Mononuclear cell (primary cell): ENCODE data around the gene CACNA1D. TPM values are rescaled to one million over a fixed set of nuclear protein-coding genes. Genes with fewer than 3 reads are reported as not detected.

ENCODE experiments used
- H3K27me3 ChIP-seq: 2 replicates; pipeline ENCODE4 v1.6.0; 2011; ENCODE audit warnings: low read length, control low read depth; ENCODE audit not compliant: insufficient read depth
- H3K4me1 ChIP-seq: 2 replicates; pipeline ENCODE4 v1.5.1; 2011; ENCODE audit warnings: mild to moderate bottlenecking, low read length, control low read depth; ENCODE audit not compliant: insufficient read depth
- H3K4me3 ChIP-seq: 2 replicates; pipeline ENCODE4 v1.5.1; 2011; ENCODE audit warnings: mild to moderate bottlenecking, low read length, moderate library complexity
- H3K9me3 ChIP-seq: 2 replicates; pipeline ENCODE4 v1.5.1; 2011; ENCODE audit warnings: low read depth, mild to moderate bottlenecking, control low read depth, low read length
- total RNA-seq: library from RNA; depleted of rRNA; stranded (reverse); fragments of >200 nt; gene quantifications from one replicate; pipeline ENCODE4 v1.2.3, GENCODE V29; 2012

CACNA1D gene
- total RNA-seq, 1 donor = 0.84 TPM

- Histone ChIP-seq H3K4me3 (no peak overlapping the region), H3K4me1 (no peaks in the 10 kb centered on the region), H3K9me3 (no peaks in the 10 kb centered on the region), H3K27me3 (no peaks in the 10 kb centered on the region)
Observed at GRCh38 chr3:53826048-53826447, 331.6 kb downstream of the CACNA1D start.

- peaks cover 5% of the 10 kb centered on the region for H3K4me1 ChIP-seq
- H3K9me3 ChIP-seq = no peaks in the 10 kb centered on the region
- H3K27me3 ChIP-seq = no peaks in the 10 kb centered on the region
- no peak overlapping the region for H3K4me3 ChIP-seq
Observed at GRCh38 chr3:53828581-53828980, 334.2 kb downstream of the CACNA1D start.

DNA sequence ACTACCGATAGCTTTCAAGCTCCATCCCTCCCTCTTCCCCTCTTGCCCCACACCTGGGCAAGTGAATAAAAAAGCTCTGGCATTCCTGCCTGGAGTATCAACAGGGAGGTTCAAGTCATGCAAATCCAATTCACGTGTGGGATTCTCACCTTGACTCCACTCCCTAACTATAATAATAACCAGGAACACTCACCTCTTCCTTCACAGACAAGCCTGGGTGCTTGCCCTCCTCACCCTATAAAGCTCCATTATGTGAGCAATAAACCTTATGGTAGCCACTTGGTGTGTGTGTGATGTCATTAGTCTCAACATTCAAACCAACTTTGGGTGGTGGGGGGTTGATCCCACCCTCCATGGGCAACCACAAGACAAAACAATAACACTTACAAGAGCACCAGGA is 335.2 kb downstream of the CACNA1D start:
- no peaks in the 10 kb centered on the region for H3K27me3 ChIP-seq
- peaks cover 15% of the 10 kb centered on the region for H3K4me1 ChIP-seq
- no peaks in the 10 kb centered on the region for H3K9me3 ChIP-seq
- no peak overlapping the region for H3K4me3 ChIP-seq

- Histone ChIP-seq H3K4me1 (peaks cover 22% of the 10 kb centered on the region), H3K27me3 (no peaks in the 10 kb centered on the region), H3K9me3 (no peaks in the 10 kb centered on the region), H3K4me3 (no peak overlapping the region)
Observed at GRCh38 chr3:53830944-53831343, 336.5 kb downstream of the CACNA1D start.

GRCh38 chr3:53833053-53833645 is 338.7 kb downstream of the CACNA1D start:
- Histone ChIP-seq H3K4me1 (peaks cover 22% of the 10 kb centered on the region), H3K9me3 (no peaks in the 10 kb centered on the region), H3K4me3 (no peak overlapping the region), H3K27me3 (no peaks in the 10 kb centered on the region)

DNA sequence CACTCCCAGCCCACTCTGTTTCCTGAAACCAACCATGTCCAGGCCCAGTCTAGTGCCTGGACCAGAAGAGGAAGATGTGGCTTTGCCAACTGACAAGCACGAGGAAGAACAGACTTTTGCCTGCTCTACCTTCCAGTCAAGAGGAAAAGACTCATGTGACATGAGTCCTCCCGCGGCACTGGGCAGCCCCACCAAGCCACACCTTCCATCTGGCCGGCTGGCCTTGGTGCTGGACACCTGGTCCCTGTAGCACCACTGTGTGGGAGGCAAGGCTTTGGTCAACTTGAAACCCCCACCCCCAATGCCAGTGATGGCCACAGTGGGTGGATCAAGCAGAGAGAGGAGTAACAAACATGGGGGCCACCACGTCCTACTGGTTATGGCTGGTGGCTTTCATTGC is 339.3 kb downstream of the CACNA1D start:
- Histone ChIP-seq H3K4me3 (no peak overlapping the region), H3K9me3 (no peaks in the 10 kb centered on the region), H3K27me3 (no peaks in the 10 kb centered on the region), H3K4me1 (peaks cover 22% of the 10 kb centered on the region)

DNA sequence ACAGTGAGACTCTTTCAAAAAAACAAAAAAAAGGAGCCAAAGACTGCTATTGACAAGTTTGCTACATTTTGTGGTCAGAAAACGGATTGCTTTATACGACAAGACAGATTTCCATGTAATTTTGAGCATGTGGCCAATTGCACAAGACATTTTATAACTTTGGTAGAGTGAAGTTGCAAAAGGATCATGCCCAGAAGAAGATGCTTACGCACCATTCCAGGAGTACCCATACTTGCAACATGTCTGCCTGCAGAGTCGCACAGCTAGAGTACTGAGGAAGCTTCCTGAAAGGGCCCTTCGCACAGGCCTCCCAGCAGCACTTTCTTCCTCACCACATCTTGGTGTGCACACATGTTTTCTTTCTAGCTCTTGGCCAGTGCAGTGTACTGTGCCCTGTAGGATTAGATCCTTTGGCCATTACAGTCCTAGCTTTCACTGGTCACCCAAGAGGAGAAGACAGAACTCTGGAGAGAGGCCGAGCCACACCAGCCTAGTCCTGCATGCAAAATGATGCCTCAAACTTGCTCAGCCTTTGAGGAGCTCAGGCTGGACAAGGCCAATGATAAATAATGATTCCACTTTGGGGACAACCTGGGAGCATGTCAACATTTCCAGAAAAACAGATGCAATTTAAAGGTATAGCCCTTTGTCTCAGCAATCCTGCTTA is 340.2 kb downstream of the CACNA1D start:
- no peak overlapping the region for H3K4me3 ChIP-seq
- H3K4me1 ChIP-seq = peaks cover 22% of the 10 kb centered on the region
- H3K27me3 ChIP-seq = no peaks in the 10 kb centered on the region
- H3K9me3 ChIP-seq = no peaks in the 10 kb centered on the region

GRCh38 chr3:53835257-53835656 is 340.8 kb downstream of the CACNA1D start:
- H3K27me3 ChIP-seq = no peaks in the 10 kb centered on the region

GRCh38 chr3:53836084-53836872 is 341.9 kb downstream of the CACNA1D start:
- H3K4me1 ChIP-seq = peaks cover 22% of the 10 kb centered on the region
- no peak overlapping the region for H3K4me3 ChIP-seq
- no peaks in the 10 kb centered on the region for H3K9me3 ChIP-seq
- no peaks in the 10 kb centered on the region for H3K27me3 ChIP-seq

More at GRCh38 chr3:53835257-53835656, 340.8 kb downstream of the CACNA1D start:
- no peak overlapping the region for H3K4me3 ChIP-seq
- no peaks in the 10 kb centered on the region for H3K9me3 ChIP-seq
- H3K4me1 ChIP-seq = peaks cover 22% of the 10 kb centered on the region

- H3K4me3 ChIP-seq = no peak overlapping the region
- H3K27me3 ChIP-seq = no peaks in the 10 kb centered on the region
- H3K4me1 ChIP-seq = peaks cover 22% of the 10 kb centered on the region
- H3K9me3 ChIP-seq = no peaks in the 10 kb centered on the region
Observed at GRCh38 chr3:53837331-53837730, 342.9 kb downstream of the CACNA1D start.

- Histone ChIP-seq H3K4me3 (no peak overlapping the region), H3K4me1 (peaks cover 6% of the 10 kb centered on the region), H3K27me3 (peaks cover 16% of the 10 kb centered on the region), H3K9me3 (no peaks in the 10 kb centered on the region)
Observed at GRCh38 chr3:53841296-53841695, 346.9 kb downstream of the CACNA1D start.

DNA sequence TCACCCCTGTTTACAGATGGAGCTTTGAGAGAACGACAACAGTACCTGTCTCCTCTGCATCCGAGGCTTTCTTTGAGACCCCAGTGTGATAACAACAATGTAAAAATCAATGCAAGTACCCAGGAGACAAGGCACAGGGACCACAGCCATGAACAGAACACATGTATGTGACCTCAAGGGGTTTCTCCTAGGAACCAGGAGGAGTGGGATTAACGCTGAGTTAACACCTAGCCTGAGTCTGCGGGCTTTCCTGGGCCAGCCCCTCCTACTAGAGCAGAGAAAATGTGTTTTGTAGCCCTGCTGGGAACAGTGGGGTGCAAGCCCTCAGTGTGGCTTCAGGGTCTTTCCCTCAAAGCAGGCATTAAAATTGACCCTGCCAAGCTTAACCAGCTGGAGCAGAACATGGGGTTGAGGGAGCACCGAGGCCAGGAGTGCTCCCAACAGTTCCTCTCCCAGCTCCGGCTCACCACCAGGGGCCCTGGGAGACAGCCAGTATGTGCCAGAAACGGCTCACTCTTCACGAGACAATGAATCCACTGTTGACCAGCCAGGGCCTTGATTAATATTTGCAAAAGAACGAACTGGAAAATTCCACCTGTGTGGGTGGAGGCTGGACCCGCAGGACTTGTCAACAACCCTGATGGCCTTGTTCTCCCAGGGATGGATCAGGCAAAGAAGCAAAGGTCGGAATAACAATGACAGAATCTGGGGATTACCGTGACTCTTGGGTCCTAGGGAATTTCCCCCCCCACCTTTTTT is 348.2 kb downstream of the CACNA1D start:
- Histone ChIP-seq H3K4me3 (no peak overlapping the region), H3K4me1 (peaks cover 11% of the 10 kb centered on the region), H3K27me3 (peaks cover 28% of the 10 kb centered on the region), H3K9me3 (no peaks in the 10 kb centered on the region)

- no peaks in the 10 kb centered on the region for H3K9me3 ChIP-seq
- peaks cover 37% of the 10 kb centered on the region for H3K27me3 ChIP-seq
- H3K4me3 ChIP-seq = no peak overlapping the region
- peaks cover 11% of the 10 kb centered on the region for H3K4me1 ChIP-seq
Observed at GRCh38 chr3:53843195-53844177, 349.1 kb downstream of the CACNA1D start.
